B cell (primary cell): ENCODE results near the gene ARSD. TPM values are rescaled to one million over a fixed set of nuclear protein-coding genes. Genes with fewer than 3 reads are reported as not detected.
A peak's percentile ranks its signal among the peaks of the same experiment; 100 is the strongest.
"Not testable (repeated sequence)": the region's sequence is repeated elsewhere in the genome, so short reads cannot be mapped to it uniquely, and the experiment has no call there.

Experiments
- ATAC-seq: fragments of 200-7000 bp; cut with Tn5 transposase; one replicate; pipeline ENCODE4 v1.10.0; 2021; ENCODE audit warnings: low read depth, mild to moderate bottlenecking, moderate number of reproducible peaks, moderate library complexity
- CTCF ChIA-PET: fragments of 350-600 bp; sonication (Branson Sonifier 250); formaldehyde crosslinking; loops from one replicate; lab custom pipeline; 2021; ENCODE audit warnings: antibody characterized with exemption, inconsistent platforms; lab: Charles Lee
- POLR2A ChIA-PET: fragments of 350-600 bp; sonication (Branson Sonifier 250); formaldehyde crosslinking; loops from one replicate; lab custom pipeline; 2021; ENCODE audit warnings: antibody characterized with exemption; lab: Charles Lee
- DNase-seq: peaks from one replicate; pipeline ENCODE4 v3.0.0; 2013
- H2AFZ ChIP-seq: 2 replicates; pipeline ENCODE4 v1.6.1; 2012; ENCODE audit warnings: mild to moderate bottlenecking, low read depth, low read length; ENCODE audit not compliant: insufficient read depth, poor library complexity, severe bottlenecking
- H3K27ac ChIP-seq, 2 donors: 1 replicate in 1 of 2; 2 replicates in 1 of 2; pipeline ENCODE4 v1.5.1; 2012 to 2013; ENCODE audit warnings: low read length in 2 of 2, mild to moderate bottlenecking in 2 of 2, moderate library complexity in 1 of 2
- H3K27me3 ChIP-seq, 4 experiments: fragments of 200-600 bp in 1 of 4; sonication (generic) in 1 of 4; replicated peaks in 1 of 4; 1 replicate in 2 of 4; 2 replicates in 2 of 4; pipeline versions ENCODE4 v1.6.1 to v1.7.0; 2013 to 2016; ENCODE audit warnings: low read length in 3 of 4, mild to moderate bottlenecking in 2 of 4, mixed read lengths in 1 of 4, moderate library complexity in 1 of 4; ENCODE audit not compliant: insufficient read depth in 4 of 4, control insufficient read depth in 3 of 4; ENCODE audit errors: control extremely low read depth in 1 of 4
- H3K36me3 ChIP-seq, 2 experiments: replicated peaks in 1 of 2; 1 replicate in 1 of 2; 2 replicates in 1 of 2; pipeline versions ENCODE4 v1.6.1 to v1.7.1; 2013; ENCODE audit warnings: low read length in 1 of 2; ENCODE audit not compliant: insufficient read depth in 2 of 2, control insufficient read depth in 1 of 2; ENCODE audit errors: control extremely low read depth in 1 of 2, extremely low read depth in 1 of 2
- H3K4me1 ChIP-seq, 2 donors: fragments of 200-600 bp in 1 of 2; sonication (generic) in 1 of 2; 1 replicate in 1 of 2; 2 replicates in 1 of 2; pipeline versions ENCODE4 v1.5.1 to v1.6.1; 2013 to 2017; ENCODE audit warnings: low read length in 2 of 2; ENCODE audit not compliant: control insufficient read depth in 2 of 2, insufficient read depth in 2 of 2
- H3K4me2 ChIP-seq: replicated peaks from 2 replicates; pipeline ENCODE3; 2012; ENCODE audit warnings: mild to moderate bottlenecking, low read depth, low read length; ENCODE audit not compliant: poor library complexity, severe bottlenecking
- H3K4me3 ChIP-seq, 5 experiments: fragments of 200-600 bp in 1 of 5; sonication (generic) in 1 of 5; 1 replicate in 3 of 5; 2 replicates in 2 of 5; pipeline versions ENCODE4 v1.5.1 to v1.7.0; 2011 to 2016; ENCODE audit warnings: low read length in 4 of 5, mild to moderate bottlenecking in 4 of 5, low read depth in 2 of 5, control low read depth in 1 of 5, moderate library complexity in 1 of 5; ENCODE audit not compliant: insufficient read depth in 1 of 5; ENCODE audit errors: control extremely low read depth in 1 of 5, extremely low read depth in 1 of 5
- H3K79me2 ChIP-seq: fragments of 200-600 bp; sonication (generic); one replicate; pipeline ENCODE4 v1.6.0; 2016; ENCODE audit warnings: low read length; ENCODE audit not compliant: control insufficient read depth, insufficient read depth
- H3K9ac ChIP-seq: fragments of 200-600 bp; sonication (generic); 2 replicates; pipeline ENCODE4 v1.6.1; 2017; ENCODE audit warnings: mild to moderate bottlenecking, low read length, moderate library complexity
- H3K9me3 ChIP-seq, 3 donors: one replicate each; pipeline versions ENCODE4 v1.6.1 to v1.7.1; 2013; ENCODE audit warnings: low read length in 2 of 3; ENCODE audit not compliant: control insufficient read depth in 2 of 3, insufficient read depth in 1 of 3; ENCODE audit errors: control extremely low read depth in 1 of 3
- H4K20me1 ChIP-seq: 2 replicates; pipeline ENCODE4 v1.6.0; 2012; ENCODE audit warnings: mild to moderate bottlenecking, low read length; ENCODE audit not compliant: insufficient read depth, control insufficient read depth, poor library complexity, severe bottlenecking
- H3K27ac Mint-ChIP-seq: one replicate; pipeline ENCODE4 v1.8.0; 2021; ENCODE audit warnings: mixed read lengths
- H3K27me3 Mint-ChIP-seq: one replicate; pipeline ENCODE4 v1.8.0; 2021; ENCODE audit warnings: mixed read lengths
- H3K4me1 Mint-ChIP-seq: one replicate; pipeline ENCODE4 v1.8.0; 2021; ENCODE audit warnings: mixed read lengths
- H3K4me3 Mint-ChIP-seq: one replicate; pipeline ENCODE4 v1.8.0; 2021; ENCODE audit warnings: mixed read lengths
- H3K9me3 Mint-ChIP-seq: one replicate; pipeline ENCODE4 v1.8.0; 2022; ENCODE audit warnings: mixed read lengths; ENCODE audit not compliant: insufficient read depth
- EZH2 ChIP-seq: IDR thresholded peaks from 2 replicates; pipeline ENCODE4 v1.6.1; 2012; ENCODE audit warnings: borderline replicate concordance, low read depth, mild to moderate bottlenecking, moderate library complexity, low read length; ENCODE audit not compliant: insufficient read depth, poor library complexity, severe bottlenecking
- WGBS: methylation state at CpG from one replicate; pipeline ENCODE4 v1.1.5; 2013; ENCODE audit warnings: missing lambda C conversion rate; ENCODE audit not compliant: insufficient coverage; 5-methylcytosine and 5-hydroxymethylcytosine counted together
- intact Hi-C: fragments of 100-400 bp; cut with micrococcal nuclease; formaldehyde crosslinking; loops from one replicate; pipeline ENCODE4 v1.10.0; 2022
- polyA minus RNA-seq: library from RNA; depleted of rRNA, polyadenylated mRNA; stranded (reverse); fragments of >200 nt; gene quantifications from 2 replicates; pipeline ENCODE4 v1.2.3, GENCODE V29; 2012
- polyA plus RNA-seq: library from polyadenylated mRNA; depleted of rRNA; stranded (reverse); fragments of >200 nt; gene quantifications from 2 replicates; pipeline ENCODE4 v1.2.3, GENCODE V29; 2012
- total RNA-seq, 2 donors: library from RNA; stranded (reverse); fragments of 120-200 nt in 1 of 2; gene quantifications; 1 replicate in 1 of 2; 2 replicates in 1 of 2; pipeline versions ENCODE4 v1.2.3 to v1.2.4, GENCODE V29; 2013 to 2022
- TF ChIP-seq, protein P1 (sequence below): fragments of 200-600 bp; IDR thresholded peaks from one replicate; pipeline ENCODE4 v1.8.0; 2022; ENCODE audit warnings: antibody characterized with exemption, mild to moderate bottlenecking

The ARSD gene, protein sequence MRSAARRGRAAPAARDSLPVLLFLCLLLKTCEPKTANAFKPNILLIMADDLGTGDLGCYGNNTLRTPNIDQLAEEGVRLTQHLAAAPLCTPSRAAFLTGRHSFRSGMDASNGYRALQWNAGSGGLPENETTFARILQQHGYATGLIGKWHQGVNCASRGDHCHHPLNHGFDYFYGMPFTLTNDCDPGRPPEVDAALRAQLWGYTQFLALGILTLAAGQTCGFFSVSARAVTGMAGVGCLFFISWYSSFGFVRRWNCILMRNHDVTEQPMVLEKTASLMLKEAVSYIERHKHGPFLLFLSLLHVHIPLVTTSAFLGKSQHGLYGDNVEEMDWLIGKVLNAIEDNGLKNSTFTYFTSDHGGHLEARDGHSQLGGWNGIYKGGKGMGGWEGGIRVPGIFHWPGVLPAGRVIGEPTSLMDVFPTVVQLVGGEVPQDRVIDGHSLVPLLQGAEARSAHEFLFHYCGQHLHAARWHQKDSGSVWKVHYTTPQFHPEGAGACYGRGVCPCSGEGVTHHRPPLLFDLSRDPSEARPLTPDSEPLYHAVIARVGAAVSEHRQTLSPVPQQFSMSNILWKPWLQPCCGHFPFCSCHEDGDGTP
- total RNA-seq (10.9 and 13.3 TPM in 2 replicates), polyA plus RNA-seq (2.7 and 3.2 TPM in 2 replicates), polyA minus RNA-seq (12.1 and 15.9 TPM in 2 replicates)
- total RNA-seq (2013), result 4.8 TPM

GRCh38 chrX:2928583-2929434, at the start of gene ARSD:
Gene ARSD, minus strand, starts transcription at chrX:2929339. Its CDS starts 64 bp downstream, at chrX:2929275.
- no peaks in the 10 kb centered on the region for H3K79me2 ChIP-seq
- peak; percentile 96 for ATAC-seq
- Mint-ChIP-seq H3K4me1 (peaks cover 4% of the 10 kb centered on the region), H3K9me3 (no peaks in the 10 kb centered on the region), H3K27ac (peak within 1 kb of the TSS; percentile 96), H3K4me3 (peak within 1 kb of the TSS; percentile 91), H3K27me3 (no peaks in the 10 kb centered on the region)
- H3K9me3 ChIP-seq, result peaks cover 0 to 7% (median 0%) of the 10 kb centered on the region in 3 donors
- no peaks in the 10 kb centered on the region for H3K4me1 ChIP-seq
- no peaks in the 10 kb centered on the region for H3K27me3 ChIP-seq
- WGBS, result under 1% methylated on average over 73 of the region's 84 CpGs
- H3K4me3 ChIP-seq, result peak within 1 kb of the TSS; percentile 15 to 76 (median 68)
- intact Hi-C loops, result loop anchor here (5.0 kb wide), 2 partner anchors 237 to 783 kb away; partner anchors contain the start of genes CD99 and PRKX
- peak within 1 kb of the TSS; percentile 84 for H2AFZ ChIP-seq
- peak; percentile 71 for DNase-seq
- H3K36me3 ChIP-seq, result no peaks in the 10 kb centered on the region
- H3K4me2 ChIP-seq, result peak within 1 kb of the TSS; percentile 89
- TF ChIP-seq, protein P1, sequence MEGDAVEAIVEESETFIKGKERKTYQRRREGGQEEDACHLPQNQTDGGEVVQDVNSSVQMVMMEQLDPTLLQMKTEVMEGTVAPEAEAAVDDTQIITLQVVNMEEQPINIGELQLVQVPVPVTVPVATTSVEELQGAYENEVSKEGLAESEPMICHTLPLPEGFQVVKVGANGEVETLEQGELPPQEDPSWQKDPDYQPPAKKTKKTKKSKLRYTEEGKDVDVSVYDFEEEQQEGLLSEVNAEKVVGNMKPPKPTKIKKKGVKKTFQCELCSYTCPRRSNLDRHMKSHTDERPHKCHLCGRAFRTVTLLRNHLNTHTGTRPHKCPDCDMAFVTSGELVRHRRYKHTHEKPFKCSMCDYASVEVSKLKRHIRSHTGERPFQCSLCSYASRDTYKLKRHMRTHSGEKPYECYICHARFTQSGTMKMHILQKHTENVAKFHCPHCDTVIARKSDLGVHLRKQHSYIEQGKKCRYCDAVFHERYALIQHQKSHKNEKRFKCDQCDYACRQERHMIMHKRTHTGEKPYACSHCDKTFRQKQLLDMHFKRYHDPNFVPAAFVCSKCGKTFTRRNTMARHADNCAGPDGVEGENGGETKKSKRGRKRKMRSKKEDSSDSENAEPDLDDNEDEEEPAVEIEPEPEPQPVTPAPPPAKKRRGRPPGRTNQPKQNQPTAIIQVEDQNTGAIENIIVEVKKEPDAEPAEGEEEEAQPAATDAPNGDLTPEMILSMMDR, result no peak
- TF ChIP-seq EZH2, result no peak
- ChIA-PET POLR2A (interaction anchor here (0.6 kb wide), 1 partner anchor 735 kb away, joined by 4 read pairs; no protein-coding TSS in a partner anchor), CTCF (interaction anchor here (0.9 kb wide), 1 partner anchor 883 kb away, joined by 3 read pairs; no protein-coding TSS in a partner anchor)
- peak within 1 kb of the TSS; percentile 76 to 79 for H3K27ac ChIP-seq
- peak within 1 kb of the TSS; percentile 70 for H3K9ac ChIP-seq
- H4K20me1 ChIP-seq, result no peaks in the 10 kb centered on the region

- H3K4me3 Mint-ChIP-seq, H3K27me3 Mint-ChIP-seq, H3K9me3 Mint-ChIP-seq, H3K9me3 ChIP-seq, H2AFZ ChIP-seq, H4K20me1 ChIP-seq, intact Hi-C loops, H3K36me3 ChIP-seq, H3K27ac Mint-ChIP-seq, H3K4me2 ChIP-seq, ATAC-seq, H3K4me1 ChIP-seq, H3K4me3 ChIP-seq, POLR2A ChIA-PET, DNase-seq, CTCF ChIA-PET, H3K27ac ChIP-seq, H3K27me3 ChIP-seq, H3K9ac ChIP-seq, H3K79me2 ChIP-seq, H3K4me1 Mint-ChIP-seq: not testable (repeated sequence)
- 100% methylated on average over 1 of the region's 4 CpGs for WGBS
These were observed 49.5 kb upstream of the ARSD start for GRCh38 chrX:2978639-2979038.
